ENCODE data around the gene MED26. TPM values are rescaled to one million over a fixed set of nuclear protein-coding genes. Genes with fewer than 3 reads are reported as not detected.

The MED26 gene
- total and polyA plus RNA-seq, 2 of the 13 experiments (the other 11 are each of a cell fraction or from before 2014, with no cell fraction given), result 3.5 to 3.8 TPM

- no peak for TF ChIP-seq PCBP2 (optimal IDR thresholded peaks at IDR 0.05; ENCODE audit: low read depth, low read length, poor library complexity, severe bottlenecking)
- no peak for TF ChIP-seq RFX3 (CRISPR knock-in tag; IDR thresholded peaks at IDR 0.05)
- TF ChIP-seq ADNP (CRISPR knock-in tag; IDR thresholded peaks at IDR 0.05), result no peak
Measured at GRCh38 chr19:16559780-16560276, 68.2 kb downstream of the MED26 start (continued).

GRCh38 chr19:16554776-16555175, 73.2 kb downstream of the MED26 start:
- Histone ChIP-seq H3K4me2 (ENCODE audit: low read depth, low read length) (no peak overlapping the region), H2AFZ (ENCODE audit: low read length) (no peak overlapping the region), H3K27me3 (ENCODE audit: control insufficient read depth in 1 of 2, insufficient read depth in 2 of 2, low read length in 2 of 2) (no peaks in the 10 kb centered on the region), H3K9me3 (ENCODE audit: low read length) (no peaks in the 10 kb centered on the region), H3K36me3 (replicated peaks in 1 of 2; ENCODE audit: control insufficient read depth in 1 of 2, insufficient read depth in 2 of 2, low read length in 2 of 2) (peaks cover 22 to 36% of the 10 kb centered on the region in 2 experiments), H3K27ac (ENCODE audit: extremely low read length, insufficient read depth, low read length) (no peak overlapping the region), H4K20me1 (ENCODE audit: insufficient read depth, low read length) (no peaks in the 10 kb centered on the region), H3K4me1 (ENCODE audit: insufficient read depth, low read length) (no peaks in the 10 kb centered on the region), H3K79me2 (ENCODE audit: insufficient read depth, low read length) (no peaks in the 10 kb centered on the region), H3K4me3 (replicated peaks in 1 of 3; ENCODE audit: insufficient read depth in 1 of 3, low read depth in 2 of 3, low read length in 3 of 3) (no peak overlapping the region), H3K9ac (ENCODE audit: insufficient read depth, low read depth, low read length) (no peak overlapping the region)
- DNase-seq (ENCODE audit: low spot score) (no peak), FAIRE-seq (no peak), ATAC-seq (no peak)
- 93% methylated on average over 8 of the region's 8 CpGs for WGBS (ENCODE audit: low lambda C conversion rate)
- TF ChIP-seq ZNF263 (CRISPR knock-in tag; IDR thresholded peaks at IDR 0.05) (no peak), ZNF564 (CRISPR knock-in tag; IDR thresholded peaks at IDR 0.05) (no peak), ZNF775 (CRISPR knock-in tag; IDR thresholded peaks at IDR 0.05; ENCODE audit: borderline replicate concordance) (no peak), RARA (CRISPR knock-in tag; IDR thresholded peaks at IDR 0.05) (no peak), TCF7 (IDR thresholded peaks at IDR 0.05; ENCODE audit: low read depth) (no peak), THAP9 (CRISPR knock-in tag; IDR thresholded peaks at IDR 0.05; ENCODE audit: borderline replicate concordance) (no peak), ZNF383 (CRISPR knock-in tag; IDR thresholded peaks at IDR 0.05; ENCODE audit: borderline replicate concordance) (no peak), RBM39 (IDR thresholded peaks at IDR 0.05; ENCODE audit: low read depth, low read length, poor library complexity, severe bottlenecking) (no peak), YEATS4 (CRISPR knock-in tag; IDR thresholded peaks at IDR 0.05; ENCODE audit: borderline replicate concordance) (no peak), SRF (IDR thresholded peaks at IDR 0.05; ENCODE audit: low read depth, low read length) (no peak), NFYB (CRISPR knock-in tag; IDR thresholded peaks at IDR 0.05) (no peak), YY1 (IDR thresholded peaks at IDR 0.05; ENCODE audit: insufficient read depth, insufficient replicate concordance, low read depth, low read length) (no peak), NCOA1 (CRISPR knock-in tag; IDR thresholded peaks at IDR 0.05) (no peak), ZNF17 (CRISPR knock-in tag; IDR thresholded peaks at IDR 0.05) (no peak), SP4 (CRISPR knock-in tag; IDR thresholded peaks at IDR 0.05) (no peak), SMYD3 (CRISPR knock-in tag; IDR thresholded peaks at IDR 0.05) (no peak)
- intact Hi-C loops (cut with micrococcal nuclease; ENCODE audit: unreplicated experiment) (no loop called here), in situ Hi-C loops (cut with HindIII; ENCODE audit: extremely low pct_ligation_motif_present, low pct_unique_long_range_greater_than_20kb) (no loop called here)
- no TSS peak for BruUV-seq (replicated peaks)
- POLR2A ChIA-PET, result no interaction called here
- CTCF ChIA-PET (ENCODE audit: low intra/inter-chr PET ratio, low total read pairs), result no interaction called here
